ENCODE results near the gene CWF19L1. TPM values are rescaled to one million over a fixed set of nuclear protein-coding genes. Genes with fewer than 3 reads are reported as not detected.
"Not testable (repeated sequence)": the region's sequence is repeated elsewhere in the genome, so short reads cannot be mapped to it uniquely, and the experiment has no call there.

Gene CWF19L1
- total RNA-seq, 3 donors from 2014 or later, result 37.6 to 47.0 (median 40.8) TPM

DNA sequence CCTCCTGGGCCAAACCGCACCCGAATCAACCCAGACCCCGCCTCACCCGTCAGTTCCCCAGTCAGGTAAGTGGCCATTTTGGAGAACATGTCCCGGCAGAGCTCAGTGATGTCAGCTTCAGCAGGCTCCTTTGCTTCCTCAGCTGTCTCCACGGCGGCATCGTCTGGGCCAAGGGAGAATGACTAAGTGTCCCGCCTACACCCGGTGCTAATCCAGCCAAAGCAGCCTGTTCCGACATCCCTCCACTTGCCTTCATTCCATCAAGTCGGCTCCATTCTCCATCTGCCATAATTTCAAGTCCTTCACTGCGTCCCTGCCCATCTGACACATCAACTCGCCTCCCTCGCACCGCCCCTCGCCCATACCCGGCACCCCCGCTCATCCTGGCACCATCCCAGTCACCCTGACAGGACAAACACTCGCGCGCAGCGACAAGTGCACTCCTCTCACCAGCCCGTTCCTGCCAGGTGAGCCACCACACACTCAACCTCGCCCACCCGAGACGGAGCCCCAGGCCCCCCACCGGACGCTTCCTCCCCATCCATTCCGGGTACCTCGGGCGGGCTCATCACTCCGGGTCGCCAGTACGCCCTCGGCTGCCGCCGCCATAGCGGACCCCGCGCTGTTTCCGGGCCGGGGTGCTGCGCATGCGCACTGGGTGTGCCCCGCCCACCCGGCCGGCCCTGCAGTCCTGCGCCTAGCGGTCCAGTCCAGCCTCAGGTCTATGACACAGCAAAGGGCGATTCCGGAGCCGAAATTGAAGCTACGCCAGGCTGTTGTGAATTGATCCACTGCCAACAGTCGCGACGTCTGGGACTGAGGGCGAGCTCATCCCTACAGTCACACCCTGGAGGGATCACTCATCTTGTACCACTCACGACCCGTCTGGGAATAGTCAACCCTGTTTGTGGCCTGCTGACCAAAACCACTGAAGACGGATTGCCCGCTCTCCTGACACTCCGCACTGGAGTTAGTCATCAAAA, 18.9 kb upstream of the CWF19L1 start, which contains the start of gene BLOC1S2:
BLOC1S2 (minus strand) TSS at position 630 of the 983 bp plus-strand sequence; CDS start at position 609, 21 bp downstream.
- DNase-seq (peak; percentile 82), ATAC-seq (peak; percentile 89 to 90)
- Mint-ChIP-seq H3K36me3 (ENCODE audit: insufficient read depth) (peaks cover 10% of the 10 kb centered on the region), H3K9me3 (no peaks in the 10 kb centered on the region), H3K4me3 (peak within 1 kb of the TSS; percentile 94), H3K4me1 (ENCODE audit: low read depth) (peaks cover 20% of the 10 kb centered on the region), H3K27me3 (ENCODE audit: low read depth) (no peaks in the 10 kb centered on the region)

DNA sequence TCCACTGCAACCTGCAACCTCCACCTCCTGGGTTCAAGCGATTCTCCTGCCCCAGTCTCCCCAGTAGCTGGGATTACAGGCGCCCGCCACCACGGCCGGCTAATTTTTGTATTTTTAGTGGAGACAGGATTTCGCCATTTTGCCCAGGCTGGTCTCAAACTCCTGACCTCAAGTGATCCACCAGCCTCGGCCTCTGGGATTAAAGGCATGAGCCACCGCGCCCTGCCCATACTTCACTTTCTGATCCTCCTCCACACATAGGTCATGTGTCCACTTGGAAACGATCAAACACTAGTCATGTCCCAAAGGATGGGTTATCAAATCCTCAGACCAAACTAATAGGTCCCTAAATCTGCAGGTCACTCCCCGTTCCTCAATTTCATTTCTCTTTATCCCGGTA, 17.9 kb upstream of the CWF19L1 start:
- peak overlapping the region; percentile 94 for H3K4me3 Mint-ChIP-seq
- ATAC-seq; H3K27me3 Mint-ChIP-seq (ENCODE audit: low read depth); DNase-seq; H3K9me3 Mint-ChIP-seq: not testable (repeated sequence)
- H3K4me1 Mint-ChIP-seq (ENCODE audit: low read depth), result peaks cover 26% of the 10 kb centered on the region
- H3K36me3 Mint-ChIP-seq (ENCODE audit: insufficient read depth), result peaks cover 17% of the 10 kb centered on the region

GRCh38 chr10:100282907-100283306, 15.5 kb upstream of the CWF19L1 start:
- no peak for ATAC-seq
- H3K27me3 Mint-ChIP-seq (ENCODE audit: low read depth), result no peaks in the 10 kb centered on the region

DNA sequence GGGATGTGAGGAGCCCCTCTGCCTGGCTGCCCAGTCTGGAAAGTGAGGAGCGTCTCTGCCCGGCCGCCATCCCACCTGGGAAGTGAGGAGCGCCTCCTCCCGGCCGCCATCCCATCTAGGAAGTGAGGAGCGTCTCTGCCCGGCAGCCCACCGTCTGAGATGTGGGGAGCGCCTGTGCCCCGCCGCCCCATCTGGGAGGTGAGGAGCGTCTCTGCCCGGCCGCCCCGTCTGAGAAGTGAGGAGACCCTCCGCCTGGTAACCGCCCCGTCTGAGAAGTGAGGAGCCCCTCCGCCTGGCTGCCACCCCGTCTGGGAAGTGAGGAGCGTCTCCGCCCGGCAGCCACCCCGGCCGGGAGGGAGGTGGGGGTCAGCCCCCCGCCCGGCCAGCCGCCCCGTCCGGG, 9.5 kb upstream of the CWF19L1 start:
- H3K9me3 Mint-ChIP-seq; ATAC-seq; H3K27me3 Mint-ChIP-seq (ENCODE audit: low read depth); DNase-seq; H3K4me3 Mint-ChIP-seq; H3K4me1 Mint-ChIP-seq (ENCODE audit: low read depth): not testable (repeated sequence)
- H3K36me3 Mint-ChIP-seq (ENCODE audit: insufficient read depth), result peaks cover 35% of the 10 kb centered on the region

More at GRCh38 chr10:100282907-100283306, 15.5 kb upstream of the CWF19L1 start:
- no peak for DNase-seq
- H3K9me3 Mint-ChIP-seq, result no peaks in the 10 kb centered on the region
- H3K36me3 Mint-ChIP-seq (ENCODE audit: insufficient read depth), result peaks cover 26% of the 10 kb centered on the region
- H3K4me3 Mint-ChIP-seq, result no peak overlapping the region
- H3K4me1 Mint-ChIP-seq (ENCODE audit: low read depth), result peaks cover 28% of the 10 kb centered on the region

GRCh38 chr10:100265821-100266485, 1.5 kb downstream of the CWF19L1 start:
- DNase-seq, result no peak
- H3K9me3 Mint-ChIP-seq, result no peaks in the 10 kb centered on the region
- H3K36me3 Mint-ChIP-seq (ENCODE audit: insufficient read depth), result peaks cover 11% of the 10 kb centered on the region
- H3K4me3 Mint-ChIP-seq, result peak overlapping the region; percentile 100
- peaks cover 36% of the 10 kb centered on the region for H3K4me1 Mint-ChIP-seq (ENCODE audit: low read depth)
- no peak for ATAC-seq
- no peaks in the 10 kb centered on the region for H3K27me3 Mint-ChIP-seq (ENCODE audit: low read depth)

- DNase-seq, result no peak
- Mint-ChIP-seq H3K36me3 (ENCODE audit: insufficient read depth) (peaks cover 52% of the 10 kb centered on the region), H3K4me1 (ENCODE audit: low read depth) (peaks cover 2% of the 10 kb centered on the region), H3K9me3 (no peaks in the 10 kb centered on the region), H3K27me3 (ENCODE audit: low read depth) (no peaks in the 10 kb centered on the region), H3K4me3 (no peak overlapping the region)
- no peak for ATAC-seq
Observed at GRCh38 chr10:100254191-100254590, 13.2 kb downstream of the CWF19L1 start.

GRCh38 chr10:100253041-100253440, 14.4 kb downstream of the CWF19L1 start:
- H3K9me3 Mint-ChIP-seq, result no peaks in the 10 kb centered on the region
- peaks cover 2% of the 10 kb centered on the region for H3K4me1 Mint-ChIP-seq (ENCODE audit: low read depth)
- H3K36me3 Mint-ChIP-seq (ENCODE audit: insufficient read depth), result peaks cover 54% of the 10 kb centered on the region
- DNase-seq, result no peak
- no peak overlapping the region for H3K4me3 Mint-ChIP-seq
- ATAC-seq, result no peak
- no peaks in the 10 kb centered on the region for H3K27me3 Mint-ChIP-seq (ENCODE audit: low read depth)

- H3K4me1 Mint-ChIP-seq (ENCODE audit: low read depth), result no peaks in the 10 kb centered on the region
- no peak overlapping the region for H3K4me3 Mint-ChIP-seq
Observed at GRCh38 chr10:100248820-100249219, 18.6 kb downstream of the CWF19L1 start.

DNA sequence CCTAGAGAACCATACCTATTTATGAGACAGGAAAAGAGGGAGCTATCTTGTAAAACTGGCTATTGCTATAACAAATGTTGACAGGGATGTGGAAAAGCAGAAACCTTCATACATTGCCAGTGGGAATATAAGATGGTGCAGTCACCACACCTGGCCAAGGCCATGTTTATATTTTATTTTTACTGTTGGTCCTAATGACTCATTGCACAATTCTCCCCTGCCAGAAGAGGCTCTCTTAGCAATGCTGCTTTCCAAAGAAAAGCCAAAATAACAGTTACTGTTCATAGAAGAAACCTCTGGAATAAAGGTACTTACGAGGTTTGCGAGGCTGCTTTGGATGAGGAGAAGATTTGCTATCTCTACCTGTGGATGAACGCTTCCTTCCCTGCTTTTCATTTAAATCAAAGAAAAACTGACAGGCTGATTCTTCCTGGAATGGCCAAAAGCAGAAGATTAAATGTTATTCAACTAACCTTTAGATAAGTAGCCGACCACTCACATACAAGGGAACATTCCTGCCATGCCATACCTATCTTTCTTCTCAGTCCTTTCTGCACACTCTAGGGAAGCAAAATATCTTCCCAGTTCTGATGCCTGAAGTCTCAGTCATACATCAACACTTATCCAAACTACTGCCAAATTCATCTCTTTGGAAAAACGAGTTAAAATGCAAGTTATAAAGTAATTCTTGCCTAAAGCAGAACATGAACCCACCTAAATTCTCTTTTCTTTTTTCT, 21.8 kb downstream of the CWF19L1 start:
- no peaks in the 10 kb centered on the region for H3K27me3 Mint-ChIP-seq (ENCODE audit: low read depth)
- no peak for ATAC-seq
- no peak for DNase-seq
- no peaks in the 10 kb centered on the region for H3K9me3 Mint-ChIP-seq
- H3K4me3 Mint-ChIP-seq, result no peak overlapping the region
- H3K4me1 Mint-ChIP-seq (ENCODE audit: low read depth), result no peaks in the 10 kb centered on the region
- H3K36me3 Mint-ChIP-seq (ENCODE audit: insufficient read depth), result peaks cover 42% of the 10 kb centered on the region

More at GRCh38 chr10:100248820-100249219, 18.6 kb downstream of the CWF19L1 start:
- Mint-ChIP-seq H3K9me3 (no peaks in the 10 kb centered on the region), H3K36me3 (ENCODE audit: insufficient read depth) (peaks cover 46% of the 10 kb centered on the region), H3K27me3 (ENCODE audit: low read depth) (no peaks in the 10 kb centered on the region)
- no peak for DNase-seq
- ATAC-seq, result no peak

DNA sequence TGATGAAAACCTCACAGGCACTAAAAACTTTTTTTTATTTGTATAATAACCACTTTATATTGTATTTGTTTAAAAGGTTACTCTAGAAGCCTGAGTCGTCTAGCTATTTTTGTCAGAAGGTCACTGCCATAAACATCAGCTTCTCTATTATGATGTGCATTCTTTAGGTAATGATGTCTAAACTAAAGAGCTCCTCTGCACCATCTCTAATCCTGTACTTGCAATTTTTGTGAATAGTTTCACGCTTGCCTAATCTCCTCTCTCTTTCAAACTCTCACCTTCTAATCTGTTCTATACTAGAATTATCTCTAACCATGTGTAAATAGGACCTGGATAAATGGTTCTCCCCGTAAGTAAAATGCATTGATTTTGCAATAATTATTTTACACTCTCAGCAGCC, 27.6 kb downstream of the CWF19L1 start:
- Mint-ChIP-seq H3K4me3 (no peak overlapping the region), H3K36me3 (ENCODE audit: insufficient read depth) (peaks cover 24% of the 10 kb centered on the region)

DNA sequence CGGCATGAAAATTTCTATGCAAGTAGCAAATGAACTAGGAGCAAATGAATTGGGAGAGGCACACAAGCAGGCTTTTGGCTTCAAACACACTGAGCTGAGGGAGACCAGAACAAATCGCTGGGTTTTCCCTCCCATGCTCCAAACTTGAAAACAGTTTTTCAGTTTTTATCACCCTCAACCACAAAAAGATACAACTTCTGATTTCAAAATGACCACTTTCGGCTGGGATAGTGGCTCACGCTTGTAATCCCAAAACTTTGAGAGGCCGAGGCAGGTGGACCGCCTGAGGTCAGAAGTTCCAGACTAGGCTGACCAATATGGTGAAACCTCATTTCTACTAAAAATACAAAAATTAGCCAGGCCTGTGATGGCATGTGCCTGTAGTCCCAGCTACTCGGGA, 29.0 kb downstream of the CWF19L1 start:
- no peaks in the 10 kb centered on the region for H3K4me1 Mint-ChIP-seq (ENCODE audit: low read depth)
- ATAC-seq (no peak), DNase-seq (no peak)
- no peaks in the 10 kb centered on the region for H3K27me3 Mint-ChIP-seq (ENCODE audit: low read depth)
- no peak overlapping the region for H3K4me3 Mint-ChIP-seq
- H3K36me3 Mint-ChIP-seq (ENCODE audit: insufficient read depth), result peaks cover 23% of the 10 kb centered on the region
- H3K9me3 Mint-ChIP-seq, result no peaks in the 10 kb centered on the region

More for the DNA sequence above, 27.6 kb downstream of the CWF19L1 start:
- ATAC-seq (no peak), DNase-seq (no peak)
- Mint-ChIP-seq H3K27me3 (ENCODE audit: low read depth) (no peaks in the 10 kb centered on the region), H3K9me3 (no peaks in the 10 kb centered on the region), H3K4me1 (ENCODE audit: low read depth) (no peaks in the 10 kb centered on the region)

GRCh38 chr10:100232101-100232500, 35.3 kb downstream of the CWF19L1 start:
- no peak for ATAC-seq
- no peaks in the 10 kb centered on the region for H3K9me3 Mint-ChIP-seq
- no peak overlapping the region for H3K4me3 Mint-ChIP-seq
- H3K4me1 Mint-ChIP-seq (ENCODE audit: low read depth), result peaks cover 26% of the 10 kb centered on the region
- no peak for DNase-seq
- H3K36me3 Mint-ChIP-seq (ENCODE audit: insufficient read depth), result peaks cover 16% of the 10 kb centered on the region
- H3K27me3 Mint-ChIP-seq (ENCODE audit: low read depth), result no peaks in the 10 kb centered on the region

GRCh38 chr10:100229819-100230422, 37.5 kb downstream of the CWF19L1 start:
- Mint-ChIP-seq H3K4me3 (peak overlapping the region; percentile 98), H3K9me3 (no peaks in the 10 kb centered on the region), H3K36me3 (ENCODE audit: insufficient read depth) (peaks cover 21% of the 10 kb centered on the region), H3K27me3 (ENCODE audit: low read depth) (no peaks in the 10 kb centered on the region), H3K4me1 (ENCODE audit: low read depth) (peaks cover 34% of the 10 kb centered on the region)
- DNase-seq (no peak), ATAC-seq (no peak)

DNA sequence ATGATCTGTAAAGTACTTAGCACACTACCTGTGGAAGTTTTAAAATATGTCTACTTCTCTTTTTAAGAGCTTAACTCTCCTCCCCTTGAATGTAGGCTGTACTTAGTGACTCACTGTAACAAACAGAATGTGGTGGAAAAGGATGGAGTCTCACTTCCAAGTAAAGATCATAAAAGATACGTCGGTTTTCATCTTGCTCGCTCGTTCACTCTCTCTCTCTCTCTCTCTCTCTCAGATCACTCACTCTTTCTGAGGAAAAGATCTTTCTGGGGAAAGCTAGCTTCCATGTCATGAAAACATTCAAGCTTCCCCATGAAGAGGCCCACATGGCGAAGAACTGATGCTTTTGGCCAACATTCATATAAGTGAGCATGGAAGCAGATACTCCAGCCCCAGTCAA, 43.6 kb downstream of the CWF19L1 start:
- no peak for DNase-seq
- Mint-ChIP-seq H3K4me3 (no peak overlapping the region), H3K4me1 (ENCODE audit: low read depth) (peaks cover 20% of the 10 kb centered on the region), H3K36me3 (ENCODE audit: insufficient read depth) (peaks cover 39% of the 10 kb centered on the region), H3K27me3 (ENCODE audit: low read depth) (no peaks in the 10 kb centered on the region), H3K9me3 (no peaks in the 10 kb centered on the region)
- ATAC-seq, result no peak

All from activated T-cell treated with anti-CD3 and anti-CD28 coated beads, Interleukin-2, amount 50 U/mL, for 4 hours (primary cell).